Measurements from ENCODE around the gene ALDH8A1.

DNA sequence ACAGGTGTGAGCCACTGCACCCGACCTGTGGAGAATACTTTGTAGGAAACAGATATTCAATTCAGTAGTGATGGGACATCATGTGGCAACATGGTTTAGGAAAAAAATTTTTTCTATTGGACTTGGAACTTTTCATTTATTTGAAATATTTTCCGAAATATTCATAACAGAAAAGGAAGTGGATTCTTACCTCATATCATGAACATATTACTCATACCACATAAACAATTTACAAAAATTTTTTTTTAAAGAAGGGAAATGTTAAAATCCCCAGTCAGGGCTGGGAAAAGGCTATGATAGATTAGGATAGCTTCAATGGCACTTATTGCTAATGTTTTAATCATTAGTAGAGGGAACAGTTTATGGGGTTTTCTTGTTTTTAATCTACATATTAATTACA is 6.8 kb upstream of the ALDH8A1 start:
- TF ChIP-seq, protein P1, sequence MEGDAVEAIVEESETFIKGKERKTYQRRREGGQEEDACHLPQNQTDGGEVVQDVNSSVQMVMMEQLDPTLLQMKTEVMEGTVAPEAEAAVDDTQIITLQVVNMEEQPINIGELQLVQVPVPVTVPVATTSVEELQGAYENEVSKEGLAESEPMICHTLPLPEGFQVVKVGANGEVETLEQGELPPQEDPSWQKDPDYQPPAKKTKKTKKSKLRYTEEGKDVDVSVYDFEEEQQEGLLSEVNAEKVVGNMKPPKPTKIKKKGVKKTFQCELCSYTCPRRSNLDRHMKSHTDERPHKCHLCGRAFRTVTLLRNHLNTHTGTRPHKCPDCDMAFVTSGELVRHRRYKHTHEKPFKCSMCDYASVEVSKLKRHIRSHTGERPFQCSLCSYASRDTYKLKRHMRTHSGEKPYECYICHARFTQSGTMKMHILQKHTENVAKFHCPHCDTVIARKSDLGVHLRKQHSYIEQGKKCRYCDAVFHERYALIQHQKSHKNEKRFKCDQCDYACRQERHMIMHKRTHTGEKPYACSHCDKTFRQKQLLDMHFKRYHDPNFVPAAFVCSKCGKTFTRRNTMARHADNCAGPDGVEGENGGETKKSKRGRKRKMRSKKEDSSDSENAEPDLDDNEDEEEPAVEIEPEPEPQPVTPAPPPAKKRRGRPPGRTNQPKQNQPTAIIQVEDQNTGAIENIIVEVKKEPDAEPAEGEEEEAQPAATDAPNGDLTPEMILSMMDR (IDR thresholded peaks at IDR 0.05), result no peak
- TF ChIP-seq POLR2A (IDR thresholded peaks at IDR 0.05), result no peak

All from stomach (tissue), 4 donors.